ENCODE data around the gene LRRN3.

GRCh38 chr7:111174510-111174909 is 83.6 kb downstream of the LRRN3 start:
- TF ChIP-seq PATZ1 (CRISPR knock-in tag; IDR thresholded peaks at IDR 0.05; ENCODE audit: borderline replicate concordance) (no peak), ZC3H10 (CRISPR knock-in tag; IDR thresholded peaks at IDR 0.05) (no peak), ZNF8 (CRISPR knock-in tag; IDR thresholded peaks at IDR 0.05) (no peak), ISL1 (CRISPR knock-in tag; IDR thresholded peaks at IDR 0.05) (no peak), ESRRG (CRISPR knock-in tag; IDR thresholded peaks at IDR 0.05) (no peak), ARNTL (CRISPR knock-in tag; IDR thresholded peaks at IDR 0.05; ENCODE audit: borderline replicate concordance, low read depth) (no peak), ZFP30 (CRISPR knock-in tag; IDR thresholded peaks at IDR 0.05) (no peak), ZFP3 (CRISPR knock-in tag; IDR thresholded peaks at IDR 0.05) (no peak), CSDC2 (CRISPR knock-in tag; IDR thresholded peaks at IDR 0.05) (no peak), TSHZ2 (CRISPR knock-in tag; IDR thresholded peaks at IDR 0.05) (no peak), CREB5 (CRISPR knock-in tag; IDR thresholded peaks at IDR 0.05; ENCODE audit: low read depth) (no peak)

All from SK-N-SH treated with all-trans-retinoic acid at 6 μM for 48 hours (cell line).